Right hindlimb (tissue), 1 donor: ENCODE measurements around the gene MPRIP.

Experiments
- DNase-seq: peaks from one replicate; pipeline ENCODE4 v3.0.0-alpha.2; 2018

MPRIP gene

GRCh38 chr17:17052462-17053221 lies 10.4 kb downstream of the MPRIP start:
- DNase-seq = peak; percentile 6

GRCh38 chr17:17053446-17054379 lies 11.5 kb downstream of the MPRIP start:
- DNase-seq = peak; percentile 11

GRCh38 chr17:17054636-17055035 lies 12.4 kb downstream of the MPRIP start:
- peak; percentile 2 for DNase-seq

- peak; percentile 39 for DNase-seq
Observed at GRCh38 chr17:17055286-17056155, 13.3 kb downstream of the MPRIP start.

- DNase-seq = peak; percentile 18
Observed at GRCh38 chr17:17056156-17056539, 13.9 kb downstream of the MPRIP start.

- peak; percentile 23 for DNase-seq
Observed at GRCh38 chr17:17057057-17057551, 14.8 kb downstream of the MPRIP start.

GRCh38 chr17:17058304-17058703 lies 16.0 kb downstream of the MPRIP start:
- DNase-seq = peak; percentile 11

- DNase-seq = peak; percentile 8
Observed at GRCh38 chr17:17059301-17059890, 17.1 kb downstream of the MPRIP start.

GRCh38 chr17:17060001-17060922 lies 18.0 kb downstream of the MPRIP start:
- DNase-seq = peak; percentile 18

GRCh38 chr17:17060930-17061329 lies 18.7 kb downstream of the MPRIP start:
- DNase-seq = peak; percentile 8

- DNase-seq = peak; percentile 6
Observed at GRCh38 chr17:17061516-17061915, 19.3 kb downstream of the MPRIP start.

GRCh38 chr17:17062356-17062755 lies 20.1 kb downstream of the MPRIP start:
- peak; percentile 11 for DNase-seq

GRCh38 chr17:17062866-17063265 lies 20.6 kb downstream of the MPRIP start:
- DNase-seq = peak; percentile 11

- DNase-seq = peak; percentile 55
Observed at GRCh38 chr17:17063546-17064122, 21.4 kb downstream of the MPRIP start.

- DNase-seq = no peak
Observed at GRCh38 chr17:17064322-17064721, 22.1 kb downstream of the MPRIP start.

- DNase-seq = no peak
Observed at GRCh38 chr17:17066021-17066420, 23.8 kb downstream of the MPRIP start.

- no peak for DNase-seq
Observed at GRCh38 chr17:17067257-17067656, 25.0 kb downstream of the MPRIP start.

GRCh38 chr17:17069849-17070248 lies 27.6 kb downstream of the MPRIP start:
- DNase-seq = no peak

GRCh38 chr17:17070931-17071330 lies 28.7 kb downstream of the MPRIP start:
- DNase-seq = peak; percentile 3

- DNase-seq = no peak
Observed at GRCh38 chr17:17071531-17072360, 29.5 kb downstream of the MPRIP start.
